Uterus (tissue), 4 donors: Measurements from ENCODE around the gene LYPD6B. TPM values are rescaled to one million over a fixed set of nuclear protein-coding genes. Genes with fewer than 3 reads are reported as not detected.

Experiments used
- DNase-seq, 2 donors: peaks; one replicate each; pipeline ENCODE4 v3.0.0-alpha.2; 2019 to 2020
- H3K27ac ChIP-seq, 2 donors: fragments of 200-600 bp; sonication (generic); 1 replicate in 1 of 2; 2 replicates in 1 of 2; pipeline ENCODE4 v1.5.1; 2016 to 2018
- H3K27me3 ChIP-seq, 2 donors: fragments of 200-600 bp; sonication (generic); one replicate each; pipeline ENCODE4 v1.5.1; 2018 to 2019; ENCODE audit warnings: control low read depth in 1 of 2
- H3K36me3 ChIP-seq, 2 donors: fragments of 200-600 bp; sonication (generic); one replicate each; pipeline ENCODE4 v1.5.1; 2019; ENCODE audit warnings: control low read depth in 1 of 2
- H3K4me1 ChIP-seq, 2 donors: fragments of 200-600 bp; sonication (generic); one replicate each; pipeline ENCODE4 v1.5.1; 2018 to 2019; ENCODE audit warnings: control low read depth in 1 of 2
- H3K4me3 ChIP-seq, 2 donors: fragments of 200-600 bp; sonication (generic); 1 replicate in 1 of 2; 2 replicates in 1 of 2; pipeline ENCODE4 v1.5.1; 2018 to 2019; ENCODE audit warnings: mild to moderate bottlenecking in 1 of 2
- H3K9me3 ChIP-seq, 2 donors: fragments of 200-600 bp; sonication (generic); one replicate each; pipeline ENCODE4 v1.5.1; 2019; ENCODE audit warnings: control low read depth in 1 of 2
- CTCF ChIP-seq, 4 experiments: fragments of 200-600 bp in 2 of 4; fragments of 450-650 bp in 2 of 4; sonication (generic) in 2 of 4; IDR thresholded peaks; one replicate each; pipeline ENCODE4 v1.5.1; 2016 to 2019; ENCODE audit warnings: antibody characterized with exemption in 4 of 4, mild to moderate bottlenecking in 2 of 4, moderate library complexity in 1 of 4
- POLR2A ChIP-seq, 2 donors: fragments of 450-650 bp; IDR thresholded peaks; one replicate each; pipeline ENCODE4 v1.6.1; 2016; ENCODE audit warnings: antibody characterized with exemption in 2 of 2, mild to moderate bottlenecking in 1 of 2, moderate library complexity in 1 of 2
- intact Hi-C: fragments of 100-400 bp; cut with DNase I; formaldehyde crosslinking; loops from one replicate; pipeline ENCODE4 v1.15.1; 2023; ENCODE audit warnings: low total_unique reads
- total RNA-seq, 4 donors: library from RNA; depleted of rRNA in 3 of 4; stranded (reverse); fragments of >200 nt in 3 of 4; gene quantifications; one replicate each; pipeline versions ENCODE4 v1.1.0 to v1.2.4, GENCODE V29; 2014 to 2023
- donor health status: DM: yes; HTN: yes; CAD: no.

The LYPD6B gene
- total RNA-seq, 4 donors from 2014 or later, result 0.27 to 9.8 TPM; not detected in 2

- H3K4me1 ChIP-seq, result no peaks in the 10 kb centered on the region
- no peaks in the 10 kb centered on the region for H3K36me3 ChIP-seq
- no peaks in the 10 kb centered on the region for H3K27me3 ChIP-seq
- H3K4me3 ChIP-seq, result no peak overlapping the region
- no peak overlapping the region for H3K27ac ChIP-seq
- H3K9me3 ChIP-seq, result no peaks in the 10 kb centered on the region
- no peak for TF ChIP-seq CTCF (IDR thresholded peaks at IDR 0.05)
- no peak for TF ChIP-seq POLR2A (IDR thresholded peaks at IDR 0.05)
- intact Hi-C loops, result no loop called here
- DNase-seq, result no peak
Measured at GRCh38 chr2:148994341-148994740, 44.2 kb upstream of the LYPD6B start.

GRCh38 chr2:148996805-148997204 is 41.7 kb upstream of the LYPD6B start:
- TF ChIP-seq POLR2A (IDR thresholded peaks at IDR 0.05) (no peak), CTCF (IDR thresholded peaks at IDR 0.05) (no peak)
- no peaks in the 10 kb centered on the region for H3K27me3 ChIP-seq
- no peak for DNase-seq
- H3K27ac ChIP-seq, result no peak overlapping the region
- no peak overlapping the region for H3K4me3 ChIP-seq
- H3K36me3 ChIP-seq, result no peaks in the 10 kb centered on the region
- intact Hi-C loops, result no loop called here
- H3K4me1 ChIP-seq, result no peaks in the 10 kb centered on the region
- no peaks in the 10 kb centered on the region for H3K9me3 ChIP-seq

- no peak for TF ChIP-seq POLR2A (IDR thresholded peaks at IDR 0.05)
- no peak for TF ChIP-seq CTCF (IDR thresholded peaks at IDR 0.05)
- no peaks in the 10 kb centered on the region for H3K9me3 ChIP-seq
- no peaks in the 10 kb centered on the region for H3K27me3 ChIP-seq
- DNase-seq, result no peak
- H3K27ac ChIP-seq, result no peak overlapping the region
- intact Hi-C loops, result no loop called here
- H3K4me1 ChIP-seq, result no peaks in the 10 kb centered on the region
- no peak overlapping the region for H3K4me3 ChIP-seq
- H3K36me3 ChIP-seq, result no peaks in the 10 kb centered on the region
Measured at GRCh38 chr2:148998165-148998830, 40.2 kb upstream of the LYPD6B start.

DNA sequence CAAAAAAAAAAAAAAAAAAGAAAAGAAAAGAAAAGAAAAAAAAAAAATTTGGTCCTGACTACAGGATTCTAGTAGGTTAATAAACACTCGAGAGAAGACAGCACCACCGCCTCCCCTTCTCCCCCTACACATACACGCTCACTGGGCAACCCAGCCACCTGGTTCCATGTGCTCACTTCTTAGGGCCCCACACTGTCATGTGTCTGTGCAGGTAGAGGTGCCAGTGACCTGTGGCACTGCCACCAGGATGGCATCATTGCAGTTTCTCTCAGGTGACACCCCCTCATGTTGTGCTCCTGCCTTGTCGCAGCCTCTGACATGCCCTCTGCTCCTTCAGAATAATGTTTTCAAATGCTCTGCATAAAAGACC is 39.7 kb upstream of the LYPD6B start:
- no peak for DNase-seq
- TF ChIP-seq CTCF (IDR thresholded peaks at IDR 0.05) (no peak), POLR2A (IDR thresholded peaks at IDR 0.05) (no peak)
- Histone ChIP-seq H3K27ac (no peak overlapping the region), H3K36me3 (no peaks in the 10 kb centered on the region), H3K9me3 (no peaks in the 10 kb centered on the region), H3K4me1 (no peaks in the 10 kb centered on the region), H3K4me3 (no peak overlapping the region), H3K27me3 (no peaks in the 10 kb centered on the region)
- intact Hi-C loops, result no loop called here

GRCh38 chr2:148999451-148999921 is 39.0 kb upstream of the LYPD6B start:
- intact Hi-C loops, result no loop called here
- Histone ChIP-seq H3K36me3 (no peaks in the 10 kb centered on the region), H3K4me3 (no peak overlapping the region), H3K27me3 (no peaks in the 10 kb centered on the region), H3K9me3 (no peaks in the 10 kb centered on the region), H3K27ac (no peak overlapping the region), H3K4me1 (no peaks in the 10 kb centered on the region)
- TF ChIP-seq POLR2A (IDR thresholded peaks at IDR 0.05), result no peak
- DNase-seq, result no peak
